GM12874 (cell line): ENCODE data around the gene HIPK4.

ENCODE experiments used
- CTCF ChIP-seq: IDR thresholded peaks from 2 replicates; pipeline ENCODE4 v1.5.1; 2011; ENCODE audit warnings: low read depth, mild to moderate bottlenecking, control low read depth, low read length, moderate library complexity; ENCODE audit not compliant: insufficient read depth

Gene HIPK4

GRCh38 chr19:40392123-40392522 is 2.1 kb upstream of the HIPK4 start:
- no peak for TF ChIP-seq CTCF

- no peak for TF ChIP-seq CTCF
Observed at GRCh38 chr19:40389404-40390083, 437 bp downstream of the HIPK4 start.

- TF ChIP-seq CTCF: no peak
Observed at GRCh38 chr19:40388481-40388880, 1.5 kb downstream of the HIPK4 start.

GRCh38 chr19:40387155-40387554 is 2.8 kb downstream of the HIPK4 start:
- no peak for TF ChIP-seq CTCF

GRCh38 chr19:40383668-40384248 is 6.2 kb downstream of the HIPK4 start:
- no peak for TF ChIP-seq CTCF

- TF ChIP-seq CTCF: no peak
Observed at GRCh38 chr19:40381321-40381720, 8.7 kb downstream of the HIPK4 start.

- no peak for TF ChIP-seq CTCF
Observed at GRCh38 chr19:40380199-40381037, 9.6 kb downstream of the HIPK4 start.
